Activated CD4-positive, alpha-beta memory T cell treated with anti-CD3 and anti-CD28 coated beads for 36 hours (primary cell): ENCODE results near the gene TRIP10. TPM values are rescaled to one million over a fixed set of nuclear protein-coding genes. Genes with fewer than 3 reads are reported as not detected.
"Not testable (repeated sequence)": the region's sequence is repeated elsewhere in the genome, so short reads cannot be mapped to it uniquely, and the experiment has no call there.

Source experiments
- CTCF ChIA-PET: fragments of 350-600 bp; sonication (Branson Sonifier 250); formaldehyde crosslinking; loops from one replicate; lab custom pipeline; 2021; ENCODE audit warnings: antibody characterized with exemption, inconsistent platforms; lab: Charles Lee
- POLR2A ChIA-PET: fragments of 350-600 bp; sonication (Branson Sonifier 250); formaldehyde crosslinking; loops from one replicate; lab custom pipeline; 2021; ENCODE audit warnings: antibody characterized with exemption; lab: Charles Lee
- DNase-seq: peaks from one replicate; pipeline ENCODE4 v3.0.0-alpha.2; 2020
- H3K27ac Mint-ChIP-seq: one replicate; pipeline ENCODE4 v1.8.0; 2021; ENCODE audit warnings: mixed read lengths
- H3K27me3 Mint-ChIP-seq: one replicate; pipeline ENCODE4 v1.8.0; 2021; ENCODE audit warnings: mixed read lengths
- H3K36me3 Mint-ChIP-seq: one replicate; pipeline ENCODE4 v1.8.0; 2021; ENCODE audit warnings: mixed read lengths
- H3K4me1 Mint-ChIP-seq: one replicate; pipeline ENCODE4 v1.8.0; 2021; ENCODE audit warnings: low read depth, mixed read lengths
- H3K4me3 Mint-ChIP-seq: one replicate; pipeline ENCODE4 v1.8.0; 2021; ENCODE audit warnings: mild to moderate bottlenecking, mixed read lengths
- H3K9me3 Mint-ChIP-seq: one replicate; pipeline ENCODE4 v1.8.0; 2021; ENCODE audit warnings: mixed read lengths
- intact Hi-C: fragments of 100-400 bp; cut with micrococcal nuclease; formaldehyde crosslinking; loops from one replicate; pipeline ENCODE4 v1.15.1; 2023
- microRNA-seq: library from miRNA; unstranded; fragments of <30 nt; microRNA quantifications from one replicate; pipeline ENCODE4 v1.2.0, GENCODE V29; 2022; ENCODE audit warnings: borderline number of aligned reads, borderline microRNAs expressed, borderline replicate concordance
- total RNA-seq, 2 experiments: library from RNA; stranded (reverse); gene quantifications; one replicate each; pipeline ENCODE4 v1.2.3, GENCODE V29; 2021

TRIP10 gene
- total RNA-seq, 2 experiments from 2014 or later, result 55.9 to 56.2 TPM

GRCh38 chr19:6797646-6798045, 58.2 kb downstream of the TRIP10 start:
- POLR2A ChIA-PET, result interaction anchor here (1.2 kb wide), 1 partner anchor 22 kb away, joined by 4 read pairs; no protein-coding TSS in a partner anchor
- H3K4me3 Mint-ChIP-seq, result no peak overlapping the region

GRCh38 chr19:6800160-6800790, 60.8 kb downstream of the TRIP10 start:
- not testable (repeated sequence) for H3K36me3 Mint-ChIP-seq, H3K27me3 Mint-ChIP-seq, H3K9me3 Mint-ChIP-seq
- intact Hi-C loops, result loop anchor here (5.0 kb wide), 2 partner anchors 138 to 283 kb away; no protein-coding TSS in a partner anchor
- POLR2A ChIA-PET, result interaction anchor here (0.6 to 4.6 kb wide), 7 partner anchors 14 to 319 kb away, joined by 3 to 59 read pairs (median 5); partner anchors contain the start of genes DENND1C, SH2D3A and VAV1
- peak overlapping the region; percentile 75 for H3K4me3 Mint-ChIP-seq
- H3K27ac Mint-ChIP-seq, result peak overlapping the region; percentile 94
- DNase-seq, result peak; percentile 44
- H3K4me1 Mint-ChIP-seq, result peaks cover 55% of the 10 kb centered on the region
- CTCF ChIA-PET, result interaction anchor here (1.4 to 5.5 kb wide), 5 partner anchors 14 to 63 kb away, joined by 3 to 29 read pairs (median 19); partner anchors contain the start of genes GPR108, TRIP10 and VAV1

More at GRCh38 chr19:6797646-6798045, 58.2 kb downstream of the TRIP10 start:
- no peak for DNase-seq
- Mint-ChIP-seq H3K9me3 (peaks cover 12% of the 10 kb centered on the region), H3K4me1 (peaks cover 66% of the 10 kb centered on the region), H3K27me3 (no peaks in the 10 kb centered on the region), H3K36me3 (peaks cover 24% of the 10 kb centered on the region), H3K27ac (no peak overlapping the region)
- intact Hi-C loops, result no loop called here
- CTCF ChIA-PET, result interaction anchor here (0.7 to 1.2 kb wide), 3 partner anchors 24 to 66 kb away, joined by 3 read pairs; partner anchors contain the start of gene GPR108

GRCh38 chr19:6800991-6801484, 61.6 kb downstream of the TRIP10 start:
- Mint-ChIP-seq H3K27me3 (no peaks in the 10 kb centered on the region), H3K27ac (peak overlapping the region; percentile 94), H3K4me3 (peak overlapping the region; percentile 75), H3K9me3 (no peaks in the 10 kb centered on the region), H3K36me3 (peaks cover 2% of the 10 kb centered on the region), H3K4me1 (peaks cover 54% of the 10 kb centered on the region)
- POLR2A ChIA-PET, result interaction anchor here (0.7 to 4.6 kb wide), 9 partner anchors 12 to 320 kb away, joined by 3 to 59 read pairs (median 4); partner anchors contain the start of genes DENND1C, GPR108, SH2D3A and VAV1
- no peak for DNase-seq
- CTCF ChIA-PET, result interaction anchor here (0.7 to 5.5 kb wide), 6 partner anchors 13 to 284 kb away, joined by 3 to 29 read pairs (median 14); partner anchors contain the start of genes GPR108, TRIP10 and VAV1
- intact Hi-C loops, result loop anchor here (1.0 to 5.0 kb wide), 5 partner anchors 29 to 284 kb away; partner anchors contain the start of genes GPR108, SH2D3A and VAV1

Small RNAs within 50 kb of the gene (microRNA-seq; reads per million reads assigned to microRNA genes)
- not detected for gene MIR6791

Other genes with a start within 250 kb of the TRIP10 start
- gene TUBB4A, start 237.4 kb upstream of the TRIP10 start, total RNA-seq, result 10 to 100 TPM in 1 of 2 experiments, 1 to 10 TPM in 1; 8.3 to 11.2 TPM
- gene TNFSF9, start 208.7 kb upstream of the TRIP10 start, total RNA-seq, result 1 to 10 TPM; 1.2 to 1.4 TPM
- gene CD70, start 148.5 kb upstream of the TRIP10 start, total RNA-seq, result 10 to 100 TPM in 1 of 2 experiments, 1 to 10 TPM in 1; 8.4 to 10.7 TPM
- gene TNFSF14, start 69.5 kb upstream of the TRIP10 start, total RNA-seq, result 10 to 100 TPM; 36.5 to 38.6 TPM
- gene C3, start 19.0 kb upstream of the TRIP10 start, total RNA-seq, result 1 to 10 TPM; 1.2 to 2.4 TPM
- 10 to 100 TPM; 72.1 to 75.4 TPM for gene GPR108, start 2.1 kb upstream of the TRIP10 start, total RNA-seq
- 10 to 100 TPM; 17.1 to 18.2 TPM for gene SH2D3A, start 27.8 kb downstream of the TRIP10 start, total RNA-seq
- 10 to 100 TPM; 77.9 to 84.5 TPM for gene VAV1, start 33.0 kb downstream of the TRIP10 start, total RNA-seq
- gene ADGRE1, start 147.9 kb downstream of the TRIP10 start, total RNA-seq, result 1 to 10 TPM; 6.6 to 6.8 TPM